OCI-M2 (cell line): ENCODE data around the gene TNXB.
A peak's percentile ranks its signal among the peaks of the same experiment; 100 is the strongest.

ENCODE experiments used
- DNase-seq: peaks from one replicate; lab custom pipeline; 2025; ENCODE audit not compliant: unreplicated experiment; lab: John Stamatoyannopoulos, UW

Gene TNXB, protein sequence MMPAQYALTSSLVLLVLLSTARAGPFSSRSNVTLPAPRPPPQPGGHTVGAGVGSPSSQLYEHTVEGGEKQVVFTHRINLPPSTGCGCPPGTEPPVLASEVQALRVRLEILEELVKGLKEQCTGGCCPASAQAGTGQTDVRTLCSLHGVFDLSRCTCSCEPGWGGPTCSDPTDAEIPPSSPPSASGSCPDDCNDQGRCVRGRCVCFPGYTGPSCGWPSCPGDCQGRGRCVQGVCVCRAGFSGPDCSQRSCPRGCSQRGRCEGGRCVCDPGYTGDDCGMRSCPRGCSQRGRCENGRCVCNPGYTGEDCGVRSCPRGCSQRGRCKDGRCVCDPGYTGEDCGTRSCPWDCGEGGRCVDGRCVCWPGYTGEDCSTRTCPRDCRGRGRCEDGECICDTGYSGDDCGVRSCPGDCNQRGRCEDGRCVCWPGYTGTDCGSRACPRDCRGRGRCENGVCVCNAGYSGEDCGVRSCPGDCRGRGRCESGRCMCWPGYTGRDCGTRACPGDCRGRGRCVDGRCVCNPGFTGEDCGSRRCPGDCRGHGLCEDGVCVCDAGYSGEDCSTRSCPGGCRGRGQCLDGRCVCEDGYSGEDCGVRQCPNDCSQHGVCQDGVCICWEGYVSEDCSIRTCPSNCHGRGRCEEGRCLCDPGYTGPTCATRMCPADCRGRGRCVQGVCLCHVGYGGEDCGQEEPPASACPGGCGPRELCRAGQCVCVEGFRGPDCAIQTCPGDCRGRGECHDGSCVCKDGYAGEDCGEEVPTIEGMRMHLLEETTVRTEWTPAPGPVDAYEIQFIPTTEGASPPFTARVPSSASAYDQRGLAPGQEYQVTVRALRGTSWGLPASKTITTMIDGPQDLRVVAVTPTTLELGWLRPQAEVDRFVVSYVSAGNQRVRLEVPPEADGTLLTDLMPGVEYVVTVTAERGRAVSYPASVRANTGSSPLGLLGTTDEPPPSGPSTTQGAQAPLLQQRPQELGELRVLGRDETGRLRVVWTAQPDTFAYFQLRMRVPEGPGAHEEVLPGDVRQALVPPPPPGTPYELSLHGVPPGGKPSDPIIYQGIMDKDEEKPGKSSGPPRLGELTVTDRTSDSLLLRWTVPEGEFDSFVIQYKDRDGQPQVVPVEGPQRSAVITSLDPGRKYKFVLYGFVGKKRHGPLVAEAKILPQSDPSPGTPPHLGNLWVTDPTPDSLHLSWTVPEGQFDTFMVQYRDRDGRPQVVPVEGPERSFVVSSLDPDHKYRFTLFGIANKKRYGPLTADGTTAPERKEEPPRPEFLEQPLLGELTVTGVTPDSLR (N-terminal part only)

DNA sequence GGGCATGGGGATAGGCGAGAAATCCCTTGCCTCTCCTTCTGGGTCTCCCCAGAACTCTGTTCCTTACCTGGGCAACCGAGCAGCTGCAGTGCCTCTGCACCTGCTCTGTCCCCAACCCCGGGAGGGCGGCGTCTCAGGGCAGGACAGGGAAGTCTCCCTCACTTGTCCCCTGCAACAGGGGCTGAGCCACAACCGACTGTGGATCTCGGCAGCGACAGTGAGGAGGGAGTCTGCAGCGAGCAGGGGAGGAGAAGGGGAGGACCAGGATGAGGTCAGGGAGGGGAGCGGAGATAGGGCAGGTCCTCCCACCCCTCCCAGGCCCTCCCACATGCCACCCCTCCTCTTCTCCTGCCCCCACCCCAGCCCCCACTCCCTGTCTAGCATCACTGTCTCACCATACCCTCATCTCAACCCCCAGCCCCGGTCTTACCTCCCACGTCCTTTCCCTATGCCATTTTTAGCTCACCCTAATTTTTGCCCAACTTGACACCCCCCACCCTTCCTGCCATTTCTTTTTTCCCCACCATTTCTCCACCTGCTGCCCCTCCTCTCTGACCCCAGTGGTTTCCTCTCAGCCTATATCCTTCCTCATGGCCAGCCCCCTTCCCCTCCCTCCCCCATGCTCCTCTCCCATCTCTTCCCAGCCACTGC, at the start of gene TNXB:
TNXB (minus strand) TSS at position 225 of the 651 bp plus-strand sequence. CDS start 11,140 bp downstream, outside the sequence.
- DNase-seq: no peak

DNA sequence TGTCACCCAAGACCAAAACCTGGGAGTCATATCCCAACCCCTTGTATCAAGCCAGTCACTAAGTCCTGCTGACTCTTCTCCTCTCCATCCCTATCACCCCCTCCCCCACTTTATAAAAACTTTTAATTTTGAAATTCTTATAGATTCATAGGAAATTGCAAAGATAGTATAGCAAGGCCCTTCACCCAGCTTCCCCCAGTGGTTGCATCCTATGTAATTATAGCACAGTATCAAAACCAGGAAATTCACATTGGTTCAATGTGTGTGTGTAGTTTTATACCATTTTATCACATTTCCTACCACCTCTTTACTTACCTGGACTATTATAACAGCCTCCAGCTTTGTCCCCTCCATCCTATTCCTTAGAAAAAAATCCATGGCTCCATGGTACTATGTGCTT, 48.9 kb upstream of the TNXB start:
- no peak for DNase-seq

DNA sequence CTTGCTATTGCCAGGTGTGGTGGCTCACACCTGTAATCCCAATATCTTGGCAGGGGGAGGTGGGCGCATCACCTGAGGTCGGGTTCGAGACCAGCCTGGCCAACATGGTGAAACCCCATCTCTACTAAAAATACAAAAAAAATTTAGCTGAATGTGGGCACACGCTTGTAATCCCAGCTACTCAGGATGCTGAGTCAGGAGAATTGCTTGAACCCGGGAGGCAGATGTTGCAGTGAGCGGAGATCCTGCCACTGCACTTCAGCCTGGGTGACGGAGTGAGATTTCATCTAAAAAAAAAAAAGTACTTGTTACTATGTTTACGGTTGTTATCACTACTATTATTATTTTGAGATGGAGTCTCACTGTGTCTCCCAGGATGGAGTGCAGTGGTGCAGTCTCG, 47.8 kb upstream of the TNXB start:
- DNase-seq: no peak

DNA sequence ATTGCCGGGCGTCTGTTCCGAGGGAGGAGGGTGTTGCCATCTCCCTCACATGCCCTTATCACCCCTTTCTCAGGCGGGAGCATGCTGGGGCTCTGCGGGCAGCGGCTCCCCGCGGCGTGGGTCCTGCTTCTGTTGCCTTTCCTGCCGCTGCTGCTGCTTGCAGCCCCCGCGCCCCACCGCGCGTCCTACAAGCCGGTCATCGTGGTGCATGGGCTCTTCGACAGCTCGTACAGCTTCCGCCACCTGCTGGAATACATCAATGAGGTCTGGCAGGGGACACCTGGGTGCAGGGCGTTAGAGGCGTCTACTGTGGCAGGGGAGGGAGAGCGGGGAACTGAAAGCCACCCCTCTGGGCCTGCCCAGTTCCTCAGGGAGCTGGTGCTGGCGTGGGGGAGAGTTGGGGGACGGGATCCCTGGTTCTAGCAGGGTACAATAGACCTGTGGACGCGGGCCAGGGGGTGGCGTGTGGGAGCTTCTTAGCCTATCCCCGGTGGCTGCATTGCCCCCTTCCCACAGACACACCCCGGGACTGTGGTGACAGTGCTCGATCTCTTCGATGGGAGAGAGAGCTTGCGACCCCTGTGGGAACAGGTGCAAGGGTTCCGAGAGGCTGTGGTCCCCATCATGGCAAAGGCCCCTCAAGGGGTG, 45.5 kb upstream of the TNXB start:
- no peak for DNase-seq

DNA sequence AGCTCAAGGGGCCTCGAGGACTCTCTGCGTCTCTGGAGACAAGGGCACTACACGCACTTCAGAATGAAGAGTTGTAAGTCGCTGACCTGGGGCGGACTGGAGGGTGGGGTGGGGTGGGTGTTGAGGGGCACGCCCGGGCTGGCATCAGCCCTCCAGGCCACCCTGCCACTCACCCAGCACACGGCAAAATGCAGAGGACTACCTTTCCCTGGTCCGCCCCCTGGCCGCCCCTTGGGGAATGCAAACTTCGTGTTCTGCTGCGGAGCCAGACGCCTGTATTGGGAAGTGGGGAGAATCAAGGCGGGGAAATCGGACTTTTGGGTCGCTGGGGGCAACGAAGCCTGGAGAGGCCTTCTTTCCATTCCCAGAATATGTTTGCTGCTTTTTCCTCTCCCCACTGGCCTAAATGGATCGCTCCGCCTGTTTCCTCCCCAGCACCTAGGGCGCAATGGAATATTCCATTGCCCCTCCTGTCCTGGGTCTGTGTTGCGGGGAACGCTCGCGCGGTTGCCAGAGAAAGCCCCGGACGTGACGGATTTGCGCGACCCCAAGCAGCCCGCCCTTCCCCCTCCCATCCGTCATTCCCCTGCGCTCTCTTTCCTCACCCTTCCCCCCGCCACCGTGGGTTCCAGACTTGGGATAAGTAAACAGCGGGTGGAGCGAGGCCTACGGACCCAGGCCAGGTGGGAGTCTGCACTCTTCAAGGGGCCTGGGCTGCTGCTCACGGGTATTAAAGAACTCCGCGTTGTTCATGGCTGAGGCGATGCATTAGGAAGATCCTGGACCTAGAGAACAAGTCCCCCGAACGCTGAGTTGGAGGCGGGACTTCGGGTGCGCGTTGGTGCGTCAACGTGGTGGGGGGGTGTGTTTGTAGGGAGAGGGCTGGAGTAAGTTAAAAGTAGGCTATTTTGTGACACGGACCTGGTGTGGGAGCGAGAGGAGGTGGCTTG, 44.7 kb upstream of the TNXB start, which contains the start of gene PPT2:
PPT2 (plus strand) TSS at position 578 of the 950 bp plus-strand sequence. CDS start 454 bp downstream, outside the sequence.
- peak; percentile 59 for DNase-seq

DNA sequence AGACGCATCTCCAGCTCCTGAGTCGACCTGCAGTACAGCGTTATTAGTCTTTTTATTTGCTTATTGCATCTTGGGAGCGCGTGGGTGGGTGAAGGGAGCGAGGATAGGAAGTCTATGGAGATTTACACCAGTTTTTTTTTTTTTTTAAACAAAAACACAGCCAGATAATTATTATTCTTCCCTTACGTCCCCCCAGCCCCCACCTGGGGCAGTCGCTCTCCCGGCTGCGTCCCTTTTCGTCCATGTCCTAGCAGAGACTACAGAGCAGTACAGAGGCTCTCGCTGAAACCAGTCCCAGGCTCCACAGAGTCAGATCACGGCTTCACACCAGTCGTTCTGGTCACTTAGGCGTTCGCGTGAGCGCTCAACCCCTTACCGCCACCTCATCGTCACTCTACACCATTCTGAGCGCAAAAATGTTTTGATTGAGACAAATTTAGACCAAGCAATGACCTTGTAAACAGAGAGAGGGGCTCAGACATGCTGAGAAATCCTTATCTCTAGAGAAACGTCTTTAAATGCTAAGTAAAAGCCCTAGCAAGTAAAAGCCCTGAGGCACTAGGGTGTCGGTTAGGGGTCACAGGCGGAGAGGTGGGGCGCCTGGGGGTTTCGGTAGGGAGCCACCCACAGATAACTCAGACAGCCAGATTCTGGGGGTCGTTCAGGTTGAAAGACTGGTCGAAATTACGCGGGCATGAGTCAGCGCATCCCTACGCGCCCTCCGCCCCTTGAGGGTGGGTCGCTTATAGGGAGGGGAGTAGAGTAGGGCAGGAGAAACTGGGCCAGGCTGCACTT, 43.8 kb upstream of the TNXB start:
- DNase-seq: peak; percentile 40

DNA sequence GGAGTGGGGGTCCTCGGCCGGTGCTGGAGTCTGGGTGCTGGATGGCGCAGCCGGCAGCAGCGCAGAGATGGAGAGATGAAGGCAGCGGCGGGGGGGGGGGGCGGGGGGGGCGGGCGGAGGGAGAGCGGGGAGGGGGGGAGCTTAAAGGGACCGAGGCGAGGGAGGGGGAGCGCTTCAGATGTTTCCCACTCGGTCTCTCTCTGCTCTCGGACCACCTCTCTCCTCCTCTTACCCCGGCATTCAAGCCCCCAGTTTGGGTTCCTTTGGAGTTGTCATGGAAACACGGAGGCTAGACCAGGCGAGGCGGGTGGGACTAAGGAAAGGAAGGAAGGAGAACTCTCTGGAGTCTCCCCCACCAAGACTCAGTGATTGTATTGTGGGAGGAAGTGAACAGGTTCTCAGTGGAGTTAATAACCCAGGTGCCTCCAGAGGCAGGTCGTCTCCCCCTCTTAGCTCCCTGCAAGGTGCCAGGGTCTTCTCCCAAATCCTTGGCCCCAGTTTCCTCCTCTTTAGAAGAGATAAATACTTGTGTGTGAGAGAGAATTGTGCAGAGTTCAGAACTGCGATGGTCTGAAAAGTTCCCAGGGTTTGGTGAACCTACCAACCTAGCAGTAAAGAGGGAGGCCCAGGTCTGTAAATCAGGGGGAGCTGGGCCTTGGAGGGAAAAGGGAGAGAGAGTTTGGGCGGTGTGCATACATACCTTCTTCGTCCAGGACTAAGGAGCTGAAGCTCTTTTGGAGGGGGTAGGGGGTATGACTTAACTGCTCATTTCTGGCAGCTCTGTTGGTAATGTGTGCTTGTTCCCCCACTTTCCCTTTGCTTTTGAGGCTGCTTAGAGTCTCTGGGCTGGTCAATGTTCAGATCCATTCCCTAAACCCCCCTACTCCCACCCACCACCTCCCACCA, 43.0 kb upstream of the TNXB start, which contains the start of gene PRRT1:
PRRT1 (minus strand) TSS at position 77 of the 906 bp plus-strand sequence. CDS start 112 bp downstream, outside the sequence.
- no peak for DNase-seq

DNA sequence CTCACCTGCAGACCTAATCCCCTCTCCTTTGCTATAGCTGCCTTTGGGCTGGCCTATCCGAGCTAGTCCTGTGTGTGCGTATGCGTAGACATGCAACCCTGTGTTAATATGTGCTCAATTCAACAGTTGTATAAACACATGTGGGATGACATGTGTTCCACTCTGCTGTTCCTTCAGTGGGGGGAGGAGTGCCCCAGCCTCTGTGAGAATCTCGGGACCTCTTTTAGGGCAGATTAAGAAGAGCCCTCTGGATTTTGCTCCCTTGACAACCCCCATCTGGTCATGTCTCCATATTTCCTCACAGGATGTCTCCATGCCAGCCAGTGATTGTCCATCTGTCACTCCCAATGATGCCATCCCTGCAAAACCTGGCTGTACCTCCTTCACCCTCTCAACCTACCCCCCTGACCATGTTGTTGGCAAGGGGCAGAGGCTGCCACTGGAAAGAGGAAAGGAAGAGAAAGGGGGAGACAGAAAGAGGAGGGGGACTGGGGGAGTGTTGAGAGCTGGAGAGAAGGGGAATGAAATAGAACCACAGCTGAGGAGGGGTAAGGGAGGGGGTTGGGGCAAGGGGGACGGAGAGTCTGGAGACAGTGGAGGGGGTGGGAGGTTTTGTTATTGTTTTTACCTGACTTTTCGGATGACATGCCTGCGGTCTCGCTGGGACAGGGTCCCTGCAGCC, 42.2 kb upstream of the TNXB start:
- DNase-seq: no peak

DNA sequence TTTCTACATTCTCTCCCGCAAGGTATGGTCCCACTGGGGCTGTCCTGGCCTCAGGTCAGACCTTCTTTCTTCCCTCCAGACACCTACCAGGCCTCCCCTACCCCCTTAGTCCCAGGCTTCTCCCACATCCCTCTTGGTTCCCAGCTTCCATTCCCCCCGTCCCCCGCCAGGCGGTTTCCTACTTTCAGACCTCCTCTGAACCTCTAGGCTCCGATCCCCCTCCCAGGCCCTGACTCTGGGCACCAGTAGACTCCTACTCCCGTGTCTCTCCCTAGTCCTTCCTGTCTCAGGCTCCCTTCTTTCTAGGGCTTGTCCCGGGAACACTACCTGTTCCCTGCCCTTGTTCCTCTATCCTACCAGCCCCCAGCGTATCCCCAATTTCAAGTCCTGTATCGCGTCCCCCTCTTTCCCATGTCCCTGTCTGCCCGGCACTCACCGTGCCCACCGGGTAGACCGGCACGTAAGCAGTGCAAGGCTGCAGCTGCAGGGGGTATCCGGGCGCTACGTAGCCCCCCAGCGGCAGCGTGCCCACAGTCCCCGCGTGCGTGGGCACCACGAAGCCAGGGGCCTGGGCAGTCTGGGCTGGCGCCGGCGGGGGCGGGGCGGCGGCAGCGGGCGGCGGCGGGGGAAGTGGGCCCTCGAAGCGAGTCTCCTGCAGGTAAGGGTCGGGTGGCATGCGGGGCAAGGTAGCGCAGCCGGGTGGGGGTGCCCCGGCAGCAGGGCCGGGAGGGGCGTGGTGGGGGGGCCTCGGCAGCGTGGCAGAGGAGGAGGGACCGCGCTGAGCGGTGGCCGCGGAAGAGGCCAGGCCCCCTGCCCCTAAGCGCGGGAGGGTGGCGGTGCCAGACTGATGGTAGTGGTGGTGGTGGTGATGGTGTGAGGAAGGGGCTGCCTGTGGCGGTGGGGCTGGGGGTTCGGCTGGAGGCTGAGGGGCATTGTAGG, 41.1 kb upstream of the TNXB start:
- DNase-seq: no peak

DNA sequence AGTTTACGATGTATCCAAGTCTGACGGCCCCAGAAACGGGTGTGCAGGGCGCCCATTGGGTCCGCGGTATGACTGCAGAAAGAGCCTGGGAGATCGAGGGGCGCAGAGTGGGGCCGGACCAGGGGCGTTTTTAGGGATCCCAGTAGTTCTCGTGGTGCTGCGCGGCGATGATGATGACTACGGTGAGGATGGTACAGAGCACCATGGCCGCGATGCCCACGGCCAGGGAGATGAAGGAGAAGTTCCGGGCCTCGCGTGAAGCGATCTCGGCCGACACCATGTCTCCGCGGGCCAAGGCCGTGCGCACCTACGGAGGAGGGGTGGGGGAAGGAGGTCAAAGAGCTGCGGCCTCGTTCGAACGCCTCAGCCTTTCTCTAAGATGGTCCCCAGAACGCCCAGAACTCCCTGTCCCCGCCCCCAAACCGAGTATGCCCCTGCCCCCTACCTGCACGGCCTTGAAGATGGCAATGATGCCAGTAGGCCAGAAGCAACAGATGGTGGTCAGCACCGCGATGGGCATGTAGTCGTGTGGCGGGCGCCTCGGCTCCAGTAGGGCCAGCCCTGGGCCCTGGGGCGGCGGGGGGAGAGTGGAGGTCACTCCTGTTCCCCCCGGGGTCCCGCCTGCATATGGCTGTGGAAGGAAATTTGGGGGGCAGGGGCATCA, 40.1 kb upstream of the TNXB start:
- DNase-seq: no peak

DNA sequence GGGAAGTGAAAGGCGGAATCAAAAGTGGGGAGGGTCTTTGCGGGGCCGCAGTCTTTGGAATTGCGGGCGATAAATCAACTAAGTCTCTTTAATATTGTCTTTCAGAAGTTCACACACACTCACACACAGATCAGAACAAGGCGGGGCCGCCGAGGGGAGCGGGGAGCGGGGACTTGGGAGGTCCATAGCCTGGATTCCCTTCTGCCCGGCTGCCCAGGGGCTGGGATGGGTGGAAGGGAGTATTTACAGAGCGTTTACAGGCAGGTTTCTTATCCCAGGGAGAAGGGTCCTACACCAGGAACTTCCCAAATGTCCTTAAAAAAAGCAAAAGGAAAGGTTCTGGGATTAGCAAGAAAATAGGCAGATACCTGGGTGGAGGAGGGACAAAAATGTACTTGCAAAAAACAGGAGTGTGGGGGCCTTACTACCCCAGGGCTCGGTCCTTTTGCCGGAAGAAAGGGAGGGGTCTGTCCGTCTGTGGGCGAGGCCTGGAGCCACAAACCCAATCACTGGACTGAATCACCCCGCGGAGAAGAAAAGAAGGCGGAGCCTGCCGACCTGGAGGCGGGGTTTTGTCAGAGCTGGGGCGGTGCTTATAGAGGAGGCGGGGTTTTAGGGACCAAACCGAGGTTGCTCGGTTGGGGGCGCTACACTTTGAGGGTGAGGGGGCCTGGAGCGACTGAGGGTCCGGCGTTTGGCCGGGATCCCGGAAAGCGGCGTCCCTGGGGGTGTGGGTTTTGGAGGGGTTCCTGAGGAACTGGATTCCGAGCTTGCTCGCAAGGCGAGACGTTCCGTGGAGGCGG, 39.4 kb upstream of the TNXB start:
- DNase-seq: no peak

DNA sequence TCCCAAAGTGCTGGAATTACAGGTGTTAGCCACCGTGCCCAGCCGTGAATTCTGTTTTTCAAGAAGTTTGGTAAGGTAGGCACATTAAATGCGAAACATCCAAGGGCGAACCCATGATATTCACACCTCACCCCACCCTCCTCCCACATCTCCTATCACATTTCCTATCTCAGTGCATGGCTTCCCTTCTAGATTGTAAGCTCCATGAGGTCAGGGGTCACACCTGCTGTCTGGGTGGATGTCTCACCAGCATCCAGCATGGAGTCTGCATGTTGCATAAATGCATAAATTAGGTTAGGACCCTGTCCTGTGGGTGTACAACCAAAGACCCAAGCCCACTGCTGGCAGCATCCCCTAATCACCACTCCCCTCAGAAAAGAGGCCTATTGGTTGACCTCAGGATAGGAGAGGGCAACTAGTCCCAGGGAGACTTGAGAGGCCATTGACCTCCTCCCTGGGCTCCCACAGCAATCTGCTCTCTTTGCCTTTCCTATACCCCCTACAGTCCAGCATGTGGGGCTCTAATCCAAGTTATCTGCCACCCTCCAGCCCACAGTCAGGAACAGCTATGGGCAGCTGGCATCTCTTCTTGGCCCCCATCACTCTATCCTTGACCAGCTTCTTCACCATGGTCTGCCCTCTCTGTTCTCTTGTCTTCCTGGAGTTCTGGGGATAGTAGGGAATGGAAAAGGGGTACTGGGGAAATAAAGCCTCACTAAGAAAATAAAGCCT, 38.4 kb upstream of the TNXB start:
- DNase-seq: no peak

DNA sequence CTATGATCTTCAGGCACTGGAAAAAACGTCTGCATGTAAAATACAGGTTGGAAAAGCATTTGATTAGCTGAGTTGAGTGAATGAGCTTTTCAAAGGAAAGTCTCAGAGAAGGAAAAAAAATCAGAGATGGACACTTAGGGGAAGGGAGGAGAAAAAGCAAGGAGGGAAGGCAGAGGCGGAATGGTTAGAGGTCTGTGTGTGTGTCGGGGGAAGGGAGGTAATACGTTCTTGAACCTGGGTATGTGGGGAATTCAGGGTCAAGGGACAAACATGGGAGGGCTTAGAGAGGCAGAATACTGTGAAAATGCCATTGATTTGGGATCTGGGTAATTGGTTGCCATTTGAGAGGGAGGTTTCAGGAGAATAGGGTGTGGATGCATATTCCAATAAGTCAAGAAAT, 37.5 kb upstream of the TNXB start:
- no peak for DNase-seq
